ENCODE results near the gene MACROD2.

DNA sequence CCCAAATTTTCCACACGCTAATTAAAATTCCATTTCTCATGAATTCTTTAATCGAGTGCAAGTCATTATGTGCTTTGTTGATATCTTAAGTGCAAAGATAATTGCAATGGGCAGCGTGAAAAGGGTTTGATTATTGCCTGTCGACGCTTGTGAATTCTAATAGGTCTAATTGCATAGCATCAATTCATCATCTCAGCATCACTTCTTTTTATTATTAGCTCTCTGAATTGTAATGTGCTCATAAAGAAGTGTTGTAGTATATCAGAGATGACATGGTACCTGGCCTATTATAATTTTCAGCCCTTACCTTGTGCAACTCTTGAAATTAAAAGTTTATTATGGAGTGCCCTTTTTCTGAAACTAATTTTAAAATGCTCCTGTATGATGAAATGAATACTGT, 1208.9 kb downstream of the MACROD2 start:
- TF ChIP-seq EZH2phosphoT487 (IDR thresholded peaks at IDR 0.05; ENCODE audit: unreplicated experiment) = no peak
- TF ChIP-seq, protein P1, sequence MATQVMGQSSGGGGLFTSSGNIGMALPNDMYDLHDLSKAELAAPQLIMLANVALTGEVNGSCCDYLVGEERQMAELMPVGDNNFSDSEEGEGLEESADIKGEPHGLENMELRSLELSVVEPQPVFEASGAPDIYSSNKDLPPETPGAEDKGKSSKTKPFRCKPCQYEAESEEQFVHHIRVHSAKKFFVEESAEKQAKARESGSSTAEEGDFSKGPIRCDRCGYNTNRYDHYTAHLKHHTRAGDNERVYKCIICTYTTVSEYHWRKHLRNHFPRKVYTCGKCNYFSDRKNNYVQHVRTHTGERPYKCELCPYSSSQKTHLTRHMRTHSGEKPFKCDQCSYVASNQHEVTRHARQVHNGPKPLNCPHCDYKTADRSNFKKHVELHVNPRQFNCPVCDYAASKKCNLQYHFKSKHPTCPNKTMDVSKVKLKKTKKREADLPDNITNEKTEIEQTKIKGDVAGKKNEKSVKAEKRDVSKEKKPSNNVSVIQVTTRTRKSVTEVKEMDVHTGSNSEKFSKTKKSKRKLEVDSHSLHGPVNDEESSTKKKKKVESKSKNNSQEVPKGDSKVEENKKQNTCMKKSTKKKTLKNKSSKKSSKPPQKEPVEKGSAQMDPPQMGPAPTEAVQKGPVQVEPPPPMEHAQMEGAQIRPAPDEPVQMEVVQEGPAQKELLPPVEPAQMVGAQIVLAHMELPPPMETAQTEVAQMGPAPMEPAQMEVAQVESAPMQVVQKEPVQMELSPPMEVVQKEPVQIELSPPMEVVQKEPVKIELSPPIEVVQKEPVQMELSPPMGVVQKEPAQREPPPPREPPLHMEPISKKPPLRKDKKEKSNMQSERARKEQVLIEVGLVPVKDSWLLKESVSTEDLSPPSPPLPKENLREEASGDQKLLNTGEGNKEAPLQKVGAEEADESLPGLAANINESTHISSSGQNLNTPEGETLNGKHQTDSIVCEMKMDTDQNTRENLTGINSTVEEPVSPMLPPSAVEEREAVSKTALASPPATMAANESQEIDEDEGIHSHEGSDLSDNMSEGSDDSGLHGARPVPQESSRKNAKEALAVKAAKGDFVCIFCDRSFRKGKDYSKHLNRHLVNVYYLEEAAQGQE (IDR thresholded peaks at IDR 0.05; ENCODE audit: unreplicated experiment) = no peak
- TF ChIP-seq, protein P2, sequence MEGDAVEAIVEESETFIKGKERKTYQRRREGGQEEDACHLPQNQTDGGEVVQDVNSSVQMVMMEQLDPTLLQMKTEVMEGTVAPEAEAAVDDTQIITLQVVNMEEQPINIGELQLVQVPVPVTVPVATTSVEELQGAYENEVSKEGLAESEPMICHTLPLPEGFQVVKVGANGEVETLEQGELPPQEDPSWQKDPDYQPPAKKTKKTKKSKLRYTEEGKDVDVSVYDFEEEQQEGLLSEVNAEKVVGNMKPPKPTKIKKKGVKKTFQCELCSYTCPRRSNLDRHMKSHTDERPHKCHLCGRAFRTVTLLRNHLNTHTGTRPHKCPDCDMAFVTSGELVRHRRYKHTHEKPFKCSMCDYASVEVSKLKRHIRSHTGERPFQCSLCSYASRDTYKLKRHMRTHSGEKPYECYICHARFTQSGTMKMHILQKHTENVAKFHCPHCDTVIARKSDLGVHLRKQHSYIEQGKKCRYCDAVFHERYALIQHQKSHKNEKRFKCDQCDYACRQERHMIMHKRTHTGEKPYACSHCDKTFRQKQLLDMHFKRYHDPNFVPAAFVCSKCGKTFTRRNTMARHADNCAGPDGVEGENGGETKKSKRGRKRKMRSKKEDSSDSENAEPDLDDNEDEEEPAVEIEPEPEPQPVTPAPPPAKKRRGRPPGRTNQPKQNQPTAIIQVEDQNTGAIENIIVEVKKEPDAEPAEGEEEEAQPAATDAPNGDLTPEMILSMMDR (conservative IDR thresholded peaks at IDR 0.05; ENCODE audit: low read depth in 2 of 2) = no peak
- no peak for TF ChIP-seq POLR2AphosphoS5 (IDR thresholded peaks at IDR 0.05; ENCODE audit: low read depth)
- no peak for TF ChIP-seq JUNB (IDR thresholded peaks at IDR 0.05; ENCODE audit: unreplicated experiment)
- TF ChIP-seq EZH2 (IDR thresholded peaks at IDR 0.05; ENCODE audit: low read depth, unreplicated experiment) = no peak
- no peak for TF ChIP-seq STAT1 (IDR thresholded peaks at IDR 0.05; ENCODE audit: unreplicated experiment)
- no peak for TF ChIP-seq ZNF114 (CRISPR knock-in tag; IDR thresholded peaks at IDR 0.05)
- no peak for TF ChIP-seq CREB1 (CRISPR knock-in tag; IDR thresholded peaks at IDR 0.05; ENCODE audit: low read depth)
- TF ChIP-seq, protein P3, sequence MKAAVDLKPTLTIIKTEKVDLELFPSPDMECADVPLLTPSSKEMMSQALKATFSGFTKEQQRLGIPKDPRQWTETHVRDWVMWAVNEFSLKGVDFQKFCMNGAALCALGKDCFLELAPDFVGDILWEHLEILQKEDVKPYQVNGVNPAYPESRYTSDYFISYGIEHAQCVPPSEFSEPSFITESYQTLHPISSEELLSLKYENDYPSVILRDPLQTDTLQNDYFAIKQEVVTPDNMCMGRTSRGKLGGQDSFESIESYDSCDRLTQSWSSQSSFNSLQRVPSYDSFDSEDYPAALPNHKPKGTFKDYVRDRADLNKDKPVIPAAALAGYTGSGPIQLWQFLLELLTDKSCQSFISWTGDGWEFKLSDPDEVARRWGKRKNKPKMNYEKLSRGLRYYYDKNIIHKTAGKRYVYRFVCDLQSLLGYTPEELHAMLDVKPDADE (IDR thresholded peaks at IDR 0.05) = no peak
- TF ChIP-seq NANOG (IDR thresholded peaks at IDR 0.05; ENCODE audit: borderline replicate concordance) = no peak
- TF ChIP-seq, protein P4, sequence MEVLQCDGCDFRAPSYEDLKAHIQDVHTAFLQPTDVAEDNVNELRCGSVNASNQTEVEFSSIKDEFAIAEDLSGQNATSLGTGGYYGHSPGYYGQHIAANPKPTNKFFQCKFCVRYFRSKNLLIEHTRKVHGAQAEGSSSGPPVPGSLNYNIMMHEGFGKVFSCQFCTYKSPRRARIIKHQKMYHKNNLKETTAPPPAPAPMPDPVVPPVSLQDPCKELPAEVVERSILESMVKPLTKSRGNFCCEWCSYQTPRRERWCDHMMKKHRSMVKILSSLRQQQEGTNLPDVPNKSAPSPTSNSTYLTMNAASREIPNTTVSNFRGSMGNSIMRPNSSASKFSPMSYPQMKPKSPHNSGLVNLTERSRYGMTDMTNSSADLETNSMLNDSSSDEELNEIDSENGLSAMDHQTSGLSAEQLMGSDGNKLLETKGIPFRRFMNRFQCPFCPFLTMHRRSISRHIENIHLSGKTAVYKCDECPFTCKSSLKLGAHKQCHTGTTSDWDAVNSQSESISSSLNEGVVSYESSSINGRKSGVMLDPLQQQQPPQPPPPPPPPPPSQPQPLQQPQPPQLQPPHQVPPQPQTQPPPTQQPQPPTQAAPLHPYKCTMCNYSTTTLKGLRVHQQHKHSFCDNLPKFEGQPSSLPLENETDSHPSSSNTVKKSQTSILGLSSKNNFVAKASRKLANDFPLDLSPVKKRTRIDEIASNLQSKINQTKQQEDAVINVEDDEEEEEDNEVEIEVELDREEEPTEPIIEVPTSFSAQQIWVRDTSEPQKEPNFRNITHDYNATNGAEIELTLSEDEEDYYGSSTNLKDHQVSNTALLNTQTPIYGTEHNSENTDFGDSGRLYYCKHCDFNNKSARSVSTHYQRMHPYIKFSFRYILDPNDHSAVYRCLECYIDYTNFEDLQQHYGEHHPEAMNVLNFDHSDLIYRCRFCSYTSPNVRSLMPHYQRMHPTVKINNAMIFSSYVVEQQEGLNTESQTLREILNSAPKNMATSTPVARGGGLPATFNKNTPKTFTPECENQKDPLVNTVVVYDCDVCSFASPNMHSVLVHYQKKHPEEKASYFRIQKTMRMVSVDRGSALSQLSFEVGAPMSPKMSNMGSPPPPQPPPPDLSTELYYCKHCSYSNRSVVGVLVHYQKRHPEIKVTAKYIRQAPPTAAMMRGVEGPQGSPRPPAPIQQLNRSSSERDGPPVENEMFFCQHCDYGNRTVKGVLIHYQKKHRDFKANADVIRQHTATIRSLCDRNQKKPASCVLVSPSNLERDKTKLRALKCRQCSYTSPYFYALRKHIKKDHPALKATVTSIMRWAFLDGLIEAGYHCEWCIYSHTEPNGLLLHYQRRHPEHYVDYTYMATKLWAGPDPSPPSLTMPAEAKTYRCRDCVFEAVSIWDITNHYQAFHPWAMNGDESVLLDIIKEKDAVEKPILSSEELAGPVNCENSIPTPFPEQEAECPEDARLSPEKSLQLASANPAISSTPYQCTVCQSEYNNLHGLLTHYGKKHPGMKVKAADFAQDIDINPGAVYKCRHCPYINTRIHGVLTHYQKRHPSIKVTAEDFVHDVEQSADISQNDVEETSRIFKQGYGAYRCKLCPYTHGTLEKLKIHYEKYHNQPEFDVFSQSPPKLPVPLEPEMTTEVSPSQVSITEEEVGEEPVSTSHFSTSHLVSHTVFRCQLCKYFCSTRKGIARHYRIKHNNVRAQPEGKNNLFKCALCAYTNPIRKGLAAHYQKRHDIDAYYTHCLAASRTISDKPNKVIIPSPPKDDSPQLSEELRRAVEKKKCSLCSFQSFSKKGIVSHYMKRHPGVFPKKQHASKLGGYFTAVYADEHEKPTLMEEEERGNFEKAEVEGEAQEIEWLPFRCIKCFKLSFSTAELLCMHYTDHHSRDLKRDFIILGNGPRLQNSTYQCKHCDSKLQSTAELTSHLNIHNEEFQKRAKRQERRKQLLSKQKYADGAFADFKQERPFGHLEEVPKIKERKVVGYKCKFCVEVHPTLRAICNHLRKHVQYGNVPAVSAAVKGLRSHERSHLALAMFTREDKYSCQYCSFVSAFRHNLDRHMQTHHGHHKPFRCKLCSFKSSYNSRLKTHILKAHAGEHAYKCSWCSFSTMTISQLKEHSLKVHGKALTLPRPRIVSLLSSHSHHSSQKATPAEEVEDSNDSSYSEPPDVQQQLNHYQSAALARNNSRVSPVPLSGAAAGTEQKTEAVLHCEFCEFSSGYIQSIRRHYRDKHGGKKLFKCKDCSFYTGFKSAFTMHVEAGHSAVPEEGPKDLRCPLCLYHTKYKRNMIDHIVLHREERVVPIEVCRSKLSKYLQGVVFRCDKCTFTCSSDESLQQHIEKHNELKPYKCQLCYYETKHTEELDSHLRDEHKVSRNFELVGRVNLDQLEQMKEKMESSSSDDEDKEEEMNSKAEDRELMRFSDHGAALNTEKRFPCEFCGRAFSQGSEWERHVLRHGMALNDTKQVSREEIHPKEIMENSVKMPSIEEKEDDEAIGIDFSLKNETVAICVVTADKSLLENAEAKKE (CRISPR knock-in tag; IDR thresholded peaks at IDR 0.05) = no peak

Measured in GM23338 (cell line).